ENCODE data around the gene KIF26B.

The KIF26B gene

GRCh38 chr1:245580651-245581050 lies 425.9 kb downstream of the KIF26B start:
- DNase-seq, result no peak

- DNase-seq, result no peak
Observed at GRCh38 chr1:245582026-245582425, 427.2 kb downstream of the KIF26B start.

GRCh38 chr1:245583081-245583480 lies 428.3 kb downstream of the KIF26B start:
- DNase-seq, result no peak

- DNase-seq, result no peak
Observed at GRCh38 chr1:245583575-245584330, 429.0 kb downstream of the KIF26B start.

- DNase-seq, result no peak
Observed at GRCh38 chr1:245585252-245585959, 430.6 kb downstream of the KIF26B start.

GRCh38 chr1:245587435-245588115 lies 432.8 kb downstream of the KIF26B start:
- DNase-seq, result no peak

GRCh38 chr1:245588116-245588639 lies 433.4 kb downstream of the KIF26B start:
- DNase-seq, result no peak

- DNase-seq, result no peak
Observed at GRCh38 chr1:245589316-245589715, 434.5 kb downstream of the KIF26B start.

- no peak for DNase-seq
Observed at GRCh38 chr1:245589906-245590305, 435.1 kb downstream of the KIF26B start.

- no peak for DNase-seq
Observed at GRCh38 chr1:245590726-245591125, 435.9 kb downstream of the KIF26B start.

GRCh38 chr1:245591346-245592188 lies 436.8 kb downstream of the KIF26B start:
- no peak for DNase-seq

- no peak for DNase-seq
Observed at GRCh38 chr1:245592189-245592460, 437.3 kb downstream of the KIF26B start.

- DNase-seq, result no peak
Observed at GRCh38 chr1:245598524-245599305, 443.9 kb downstream of the KIF26B start.

GRCh38 chr1:245599371-245600174 lies 444.8 kb downstream of the KIF26B start:
- no peak for DNase-seq

GRCh38 chr1:245600658-245601057 lies 445.9 kb downstream of the KIF26B start:
- DNase-seq, result no peak

- no peak for DNase-seq
Observed at GRCh38 chr1:245603311-245603865, 448.6 kb downstream of the KIF26B start.

- DNase-seq, result no peak
Observed at GRCh38 chr1:245604979-245605378, 450.2 kb downstream of the KIF26B start.

- no peak for DNase-seq
Observed at GRCh38 chr1:245605480-245606156, 450.8 kb downstream of the KIF26B start.

- no peak for DNase-seq
Observed at GRCh38 chr1:245606157-245606725, 451.5 kb downstream of the KIF26B start.

- no peak for DNase-seq
Observed at GRCh38 chr1:245608271-245608670, 453.5 kb downstream of the KIF26B start.

Measured in 8988T (cell line).